ENCODE results near the gene PINK1. TPM values are rescaled to one million over a fixed set of nuclear protein-coding genes. Genes with fewer than 3 reads are reported as not detected.

PINK1 gene
- total and polyA plus RNA-seq, 2 donors (not counting 1 experiment from before 2014, with no cell fraction given): 51.9 to 106 TPM

- H3K27me3 ChIP-seq (ENCODE audit: control insufficient read depth, insufficient read depth, low read length): no peaks in the 10 kb centered on the region
- peak overlapping the region; percentile 79 for H3K4me2 ChIP-seq (ENCODE audit: extremely low read depth, insufficient read depth, low read length)
- H3K36me3 ChIP-seq (ENCODE audit: control insufficient read depth, insufficient read depth, low read length): no peaks in the 10 kb centered on the region
- H2AFZ ChIP-seq (ENCODE audit: low read length): no peak overlapping the region
- peak; percentile 34 to 89 for DNase-seq (ENCODE audit: low read depth in 2 of 2)
- H3K9me3 ChIP-seq (ENCODE audit: control insufficient read depth, insufficient read depth, low read depth, low read length): no peaks in the 10 kb centered on the region
- H3K79me2 ChIP-seq (ENCODE audit: control insufficient read depth, insufficient read depth, low read length): no peaks in the 10 kb centered on the region
- TF ChIP-seq CTCF (conservative IDR thresholded peaks at IDR 0.05 in 1 of 2, IDR thresholded peaks at IDR 0.05 in 1 of 2; ENCODE audit: low read depth in 1 of 2, low read length in 2 of 2) (no peak), EZH2 (IDR thresholded peaks at IDR 0.05; ENCODE audit: low read length, missing control alignments) (no peak)
- no peaks in the 10 kb centered on the region for H4K20me1 ChIP-seq (ENCODE audit: control insufficient read depth, extremely low read depth, insufficient read depth, low read length)
- no peak overlapping the region for H3K4me3 ChIP-seq (replicated peaks in 1 of 4; ENCODE audit: control extremely low read depth in 1 of 4, insufficient read depth in 1 of 4, low read depth in 3 of 4, low read length in 4 of 4)
- peak overlapping the region; percentile 48 for H3K27ac ChIP-seq (ENCODE audit: insufficient read depth, low read length)
- no peak overlapping the region for H3K9ac ChIP-seq (ENCODE audit: insufficient read depth, low read length)
- peaks cover 17% of the 10 kb centered on the region for H3K4me1 ChIP-seq (ENCODE audit: control insufficient read depth, extremely low read depth, insufficient read depth, low read length)
Observed at GRCh38 chr1:20698195-20698910, 65.1 kb downstream of the PINK1 start.

DNA sequence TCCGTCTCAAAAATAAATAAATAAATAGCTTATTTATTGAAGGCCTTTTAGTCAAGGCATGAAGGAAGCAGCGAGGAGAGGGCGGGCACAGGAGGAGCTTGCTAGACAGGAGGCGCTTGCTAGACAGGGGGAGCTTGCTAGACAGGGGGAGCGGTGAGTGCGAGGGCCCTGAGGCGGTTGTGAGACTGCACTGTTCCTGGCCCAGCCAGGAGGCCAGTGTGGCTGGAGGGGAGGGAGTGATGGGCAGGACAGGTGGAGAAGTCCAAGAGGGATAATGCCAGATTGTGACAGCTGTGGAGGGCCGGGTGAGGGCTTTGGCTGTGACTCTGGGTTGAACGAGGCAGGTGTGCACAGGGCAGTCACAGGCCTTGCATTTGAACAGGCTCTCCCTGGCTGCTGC, 66.3 kb downstream of the PINK1 start:
- no peak overlapping the region for H3K27ac ChIP-seq (ENCODE audit: insufficient read depth, low read length)
- H3K4me1 ChIP-seq (ENCODE audit: control insufficient read depth, extremely low read depth, insufficient read depth, low read length): peaks cover 17% of the 10 kb centered on the region

More for the DNA sequence above, 66.3 kb downstream of the PINK1 start:
- no peaks in the 10 kb centered on the region for H3K9me3 ChIP-seq (ENCODE audit: control insufficient read depth, insufficient read depth, low read depth, low read length)
- H2AFZ ChIP-seq (ENCODE audit: low read length): no peak overlapping the region
- no peak for TF ChIP-seq EZH2 (IDR thresholded peaks at IDR 0.05; ENCODE audit: low read length, missing control alignments)
- TF ChIP-seq CTCF (conservative IDR thresholded peaks at IDR 0.05 in 1 of 2, IDR thresholded peaks at IDR 0.05 in 1 of 2; ENCODE audit: low read depth in 1 of 2, low read length in 2 of 2): no peak
- no peaks in the 10 kb centered on the region for H3K36me3 ChIP-seq (ENCODE audit: control insufficient read depth, insufficient read depth, low read length)
- H3K4me2 ChIP-seq (ENCODE audit: extremely low read depth, insufficient read depth, low read length): no peak overlapping the region
- H3K4me3 ChIP-seq (replicated peaks in 1 of 4; ENCODE audit: control extremely low read depth in 1 of 4, insufficient read depth in 1 of 4, low read depth in 3 of 4, low read length in 4 of 4): no peak overlapping the region
- H3K79me2 ChIP-seq (ENCODE audit: control insufficient read depth, insufficient read depth, low read length): no peaks in the 10 kb centered on the region
- H4K20me1 ChIP-seq (ENCODE audit: control insufficient read depth, extremely low read depth, insufficient read depth, low read length): no peaks in the 10 kb centered on the region
- H3K27me3 ChIP-seq (ENCODE audit: control insufficient read depth, insufficient read depth, low read length): no peaks in the 10 kb centered on the region
- DNase-seq (ENCODE audit: low read depth in 2 of 2): no peak
- no peak overlapping the region for H3K9ac ChIP-seq (ENCODE audit: insufficient read depth, low read length)
